HepG2 (cell line): ENCODE results near the gene MRFAP1L1. TPM values are rescaled to one million over a fixed set of nuclear protein-coding genes. Genes with fewer than 3 reads are reported as not detected.

Source experiments
- AGO1 ChIP-seq: fragments of 200-400 bp; formaldehyde crosslinking; IDR thresholded peaks from 2 replicates; pipeline ENCODE4 v1.6.1; 2017; ENCODE audit warnings: mild to moderate bottlenecking, low read depth, low read length, moderate library complexity; ENCODE audit not compliant: poor library complexity, severe bottlenecking
- CEBPG ChIP-seq: IDR thresholded peaks from 2 replicates; pipeline ENCODE4 v1.6.1; 2016
- GABPB1 ChIP-seq: IDR thresholded peaks from 2 replicates; pipeline ENCODE4 v1.6.1; 2016; ENCODE audit warnings: mild to moderate bottlenecking, missing genetic modification reagents, moderate library complexity, missing compliant biosample characterization
- NONO ChIP-seq, 2 experiments: fragments of 450-650 bp in 1 of 2; sonication (generic) in 1 of 2; formaldehyde crosslinking in 1 of 2; IDR thresholded peaks in 1 of 2; conservative IDR thresholded peaks in 1 of 2; 2 replicates each; pipeline versions ENCODE4 v1.6.1 to v1.8.0; 2017 to 2022; ENCODE audit warnings: mild to moderate bottlenecking in 1 of 2, missing genetic modification reagents in 1 of 2, moderate library complexity in 1 of 2
- PCBP1 ChIP-seq: fragments of 200-400 bp; formaldehyde crosslinking; IDR thresholded peaks from 2 replicates; pipeline ENCODE4 v1.6.1; 2017; ENCODE audit warnings: mild to moderate bottlenecking, low read depth, low read length, borderline replicate concordance
- PRMT3 ChIP-seq: sonication (generic); formaldehyde crosslinking; IDR thresholded peaks from 2 replicates; pipeline ENCODE4 v1.8.1; 2022; ENCODE audit warnings: low read depth, mild to moderate bottlenecking, moderate library complexity, missing genetic modification reagents, borderline replicate concordance
- SP140L ChIP-seq: sonication (generic); formaldehyde crosslinking; IDR thresholded peaks from 2 replicates; pipeline ENCODE4 v1.4.0; 2020; ENCODE audit warnings: missing genetic modification reagents, borderline replicate concordance
- SP4 ChIP-seq: sonication (generic); formaldehyde crosslinking; IDR thresholded peaks from 2 replicates; pipeline ENCODE4 v1.8.1; 2023; ENCODE audit warnings: mild to moderate bottlenecking, missing genetic modification reagents
- XRCC5 ChIP-seq: fragments of 200-400 bp; formaldehyde crosslinking; optimal IDR thresholded peaks from 2 replicates; pipeline ENCODE3; 2017; ENCODE audit warnings: mild to moderate bottlenecking, low read length
- ZBED4 ChIP-seq: sonication (generic); formaldehyde crosslinking; IDR thresholded peaks from 2 replicates; pipeline ENCODE4 v1.4.0; 2020; ENCODE audit warnings: missing genetic modification reagents, borderline replicate concordance
- ZNF263 ChIP-seq: sonication (generic); formaldehyde crosslinking; IDR thresholded peaks from 2 replicates; pipeline ENCODE4 v1.4.0; 2020; ENCODE audit warnings: missing genetic modification reagents
- ZNF761 ChIP-seq: sonication (generic); formaldehyde crosslinking; conservative IDR thresholded peaks from 2 replicates; pipeline ENCODE4 v1.4.0; 2020; ENCODE audit warnings: mild to moderate bottlenecking, missing genetic modification reagents
- ZNF775 ChIP-seq: sonication (generic); formaldehyde crosslinking; IDR thresholded peaks from 2 replicates; pipeline ENCODE4 v1.4.0; 2020; ENCODE audit warnings: missing genetic modification reagents, mild to moderate bottlenecking, moderate library complexity, borderline replicate concordance
- polyA plus RNA-seq, 8 experiments: library from polyadenylated mRNA; depleted of rRNA in 3 of 8; stranded (reverse) in 7 of 8; unstranded in 1 of 8; fragments of >200 nt; fragmentation: Illumina TruSeq in 4 of 8; extraction: Trizol in 4 of 8; gene quantifications; 2 replicates each; pipeline versions ENCODE4 v1.2.1 to v1.2.3, GENCODE V29; 2011 to 2016; ENCODE audit warnings: low read depth in 4 of 8, missing spikeins in 1 of 8, mixed read lengths in 1 of 8; ENCODE audit not compliant: insufficient read depth in 1 of 8
- total RNA-seq, 5 experiments: library from RNA; depleted of rRNA; stranded (reverse); fragments of >200 nt; fragmentation: Illumina TruSeq; extraction: Trizol; gene quantifications; 2 replicates each; pipeline ENCODE4 v1.2.3, GENCODE V29; 2016; ENCODE audit warnings: low read depth in 1 of 5
- TF ChIP-seq, protein P1 (sequence below): sonication (generic); formaldehyde crosslinking; IDR thresholded peaks from 2 replicates; pipeline ENCODE4 v1.4.0; 2020; ENCODE audit warnings: missing genetic modification reagents
- TF ChIP-seq, protein P2 (sequence below): sonication (generic); formaldehyde crosslinking; IDR thresholded peaks from 2 replicates; pipeline ENCODE4 v1.5.0; 2020; ENCODE audit warnings: mild to moderate bottlenecking, missing genetic modification reagents

Gene MRFAP1L1
- total and polyA plus RNA-seq, 2 of the 13 experiments (the other 11 are each of a cell fraction or from before 2014, with no cell fraction given) = 44.8 to 76.6 TPM

- TF ChIP-seq, protein P1, sequence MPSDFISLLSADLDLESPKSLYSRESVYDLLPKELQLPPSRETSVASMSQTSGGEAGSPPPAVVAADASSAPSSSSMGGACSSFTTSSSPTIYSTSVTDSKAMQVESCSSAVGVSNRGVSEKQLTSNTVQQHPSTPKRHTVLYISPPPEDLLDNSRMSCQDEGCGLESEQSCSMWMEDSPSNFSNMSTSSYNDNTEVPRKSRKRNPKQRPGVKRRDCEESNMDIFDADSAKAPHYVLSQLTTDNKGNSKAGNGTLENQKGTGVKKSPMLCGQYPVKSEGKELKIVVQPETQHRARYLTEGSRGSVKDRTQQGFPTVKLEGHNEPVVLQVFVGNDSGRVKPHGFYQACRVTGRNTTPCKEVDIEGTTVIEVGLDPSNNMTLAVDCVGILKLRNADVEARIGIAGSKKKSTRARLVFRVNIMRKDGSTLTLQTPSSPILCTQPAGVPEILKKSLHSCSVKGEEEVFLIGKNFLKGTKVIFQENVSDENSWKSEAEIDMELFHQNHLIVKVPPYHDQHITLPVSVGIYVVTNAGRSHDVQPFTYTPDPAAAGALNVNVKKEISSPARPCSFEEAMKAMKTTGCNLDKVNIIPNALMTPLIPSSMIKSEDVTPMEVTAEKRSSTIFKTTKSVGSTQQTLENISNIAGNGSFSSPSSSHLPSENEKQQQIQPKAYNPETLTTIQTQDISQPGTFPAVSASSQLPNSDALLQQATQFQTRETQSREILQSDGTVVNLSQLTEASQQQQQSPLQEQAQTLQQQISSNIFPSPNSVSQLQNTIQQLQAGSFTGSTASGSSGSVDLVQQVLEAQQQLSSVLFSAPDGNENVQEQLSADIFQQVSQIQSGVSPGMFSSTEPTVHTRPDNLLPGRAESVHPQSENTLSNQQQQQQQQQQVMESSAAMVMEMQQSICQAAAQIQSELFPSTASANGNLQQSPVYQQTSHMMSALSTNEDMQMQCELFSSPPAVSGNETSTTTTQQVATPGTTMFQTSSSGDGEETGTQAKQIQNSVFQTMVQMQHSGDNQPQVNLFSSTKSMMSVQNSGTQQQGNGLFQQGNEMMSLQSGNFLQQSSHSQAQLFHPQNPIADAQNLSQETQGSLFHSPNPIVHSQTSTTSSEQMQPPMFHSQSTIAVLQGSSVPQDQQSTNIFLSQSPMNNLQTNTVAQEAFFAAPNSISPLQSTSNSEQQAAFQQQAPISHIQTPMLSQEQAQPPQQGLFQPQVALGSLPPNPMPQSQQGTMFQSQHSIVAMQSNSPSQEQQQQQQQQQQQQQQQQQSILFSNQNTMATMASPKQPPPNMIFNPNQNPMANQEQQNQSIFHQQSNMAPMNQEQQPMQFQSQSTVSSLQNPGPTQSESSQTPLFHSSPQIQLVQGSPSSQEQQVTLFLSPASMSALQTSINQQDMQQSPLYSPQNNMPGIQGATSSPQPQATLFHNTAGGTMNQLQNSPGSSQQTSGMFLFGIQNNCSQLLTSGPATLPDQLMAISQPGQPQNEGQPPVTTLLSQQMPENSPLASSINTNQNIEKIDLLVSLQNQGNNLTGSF (CRISPR knock-in tag) = 0 out of 2 replicates have a peak, but pooled peaks have one; percentile 22
- TF ChIP-seq CEBPG (CRISPR knock-in tag) (no peak), XRCC5 (peak; percentile 27), GABPB1 (CRISPR knock-in tag) (peak; percentile 47; the same call in 1 of the 2 replicates), ZNF263 (CRISPR knock-in tag) (peak; percentile 93), PRMT3 (CRISPR knock-in tag) (no peak), ZNF775 (no peak), ZNF761 (no peak), SP4 (no peak), NONO (IDR thresholded peaks at IDR 0.05) (no peak), NONO (CRISPR knock-in tag; conservative IDR thresholded peaks at IDR 0.05) (peak; percentile 5; the same call in 1 of the 2 replicates), SP140L (no peak), PCBP1 (no peak), ZBED4 (peak; percentile 84; the same call in 1 of the 2 replicates), AGO1 (peak; percentile 81)
- TF ChIP-seq, protein P2, sequence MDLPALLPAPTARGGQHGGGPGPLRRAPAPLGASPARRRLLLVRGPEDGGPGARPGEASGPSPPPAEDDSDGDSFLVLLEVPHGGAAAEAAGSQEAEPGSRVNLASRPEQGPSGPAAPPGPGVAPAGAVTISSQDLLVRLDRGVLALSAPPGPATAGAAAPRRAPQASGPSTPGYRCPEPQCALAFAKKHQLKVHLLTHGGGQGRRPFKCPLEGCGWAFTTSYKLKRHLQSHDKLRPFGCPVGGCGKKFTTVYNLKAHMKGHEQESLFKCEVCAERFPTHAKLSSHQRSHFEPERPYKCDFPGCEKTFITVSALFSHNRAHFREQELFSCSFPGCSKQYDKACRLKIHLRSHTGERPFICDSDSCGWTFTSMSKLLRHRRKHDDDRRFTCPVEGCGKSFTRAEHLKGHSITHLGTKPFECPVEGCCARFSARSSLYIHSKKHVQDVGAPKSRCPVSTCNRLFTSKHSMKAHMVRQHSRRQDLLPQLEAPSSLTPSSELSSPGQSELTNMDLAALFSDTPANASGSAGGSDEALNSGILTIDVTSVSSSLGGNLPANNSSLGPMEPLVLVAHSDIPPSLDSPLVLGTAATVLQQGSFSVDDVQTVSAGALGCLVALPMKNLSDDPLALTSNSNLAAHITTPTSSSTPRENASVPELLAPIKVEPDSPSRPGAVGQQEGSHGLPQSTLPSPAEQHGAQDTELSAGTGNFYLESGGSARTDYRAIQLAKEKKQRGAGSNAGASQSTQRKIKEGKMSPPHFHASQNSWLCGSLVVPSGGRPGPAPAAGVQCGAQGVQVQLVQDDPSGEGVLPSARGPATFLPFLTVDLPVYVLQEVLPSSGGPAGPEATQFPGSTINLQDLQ (CRISPR knock-in tag) = no peak
Observed at GRCh38 chr4:6732441-6733357, 23.0 kb upstream of the MRFAP1L1 start (continued).
